DMS114 treated with DMSO at 0.1 percent for 48 hours (cell line): ENCODE results near the gene MMP13.
"Not testable (repeated sequence)": the region's sequence is repeated elsewhere in the genome, so short reads cannot be mapped to it uniquely, and the experiment has no call there.

Experiments used
- DNase-seq: peaks from one replicate; lab custom pipeline; 2025; ENCODE audit not compliant: unreplicated experiment; lab: John Stamatoyannopoulos, UW

MMP13 gene

GRCh38 chr11:102936864-102937509, 18.5 kb downstream of the MMP13 start:
- DNase-seq: no peak

GRCh38 chr11:102935514-102935913, 20.0 kb downstream of the MMP13 start:
- no peak for DNase-seq

- DNase-seq: no peak
These were observed 20.8 kb downstream of the MMP13 start for GRCh38 chr11:102934735-102935134.

GRCh38 chr11:102933627-102934026, 21.9 kb downstream of the MMP13 start:
- no peak for DNase-seq

DNA sequence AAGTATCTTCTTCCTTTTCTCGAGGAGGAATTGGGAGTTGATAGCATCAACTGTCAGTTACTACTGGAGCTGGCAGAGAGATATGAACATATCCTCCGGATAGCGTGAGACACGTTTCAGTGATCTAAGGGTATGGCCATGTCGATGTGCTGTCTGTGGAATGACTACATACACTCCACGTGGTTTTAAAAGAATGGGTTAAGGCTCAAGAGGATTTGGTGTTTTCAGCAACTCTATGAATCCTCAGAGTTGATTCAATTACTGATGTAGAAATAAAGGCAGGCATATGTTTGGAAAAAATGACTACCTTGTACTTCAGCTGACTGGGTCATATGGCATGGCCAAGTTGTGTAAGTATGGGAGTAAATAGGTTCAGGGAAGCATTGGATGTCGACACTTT, 22.9 kb downstream of the MMP13 start:
- DNase-seq: no peak

- no peak for DNase-seq
These were observed 25.1 kb downstream of the MMP13 start for GRCh38 chr11:102930451-102930850.

- DNase-seq: no peak
These were observed 25.6 kb downstream of the MMP13 start for GRCh38 chr11:102929972-102930371.

GRCh38 chr11:102929166-102929565, 26.4 kb downstream of the MMP13 start:
- no peak for DNase-seq

- DNase-seq: no peak
These were observed 27.3 kb downstream of the MMP13 start for GRCh38 chr11:102928247-102928646.

DNA sequence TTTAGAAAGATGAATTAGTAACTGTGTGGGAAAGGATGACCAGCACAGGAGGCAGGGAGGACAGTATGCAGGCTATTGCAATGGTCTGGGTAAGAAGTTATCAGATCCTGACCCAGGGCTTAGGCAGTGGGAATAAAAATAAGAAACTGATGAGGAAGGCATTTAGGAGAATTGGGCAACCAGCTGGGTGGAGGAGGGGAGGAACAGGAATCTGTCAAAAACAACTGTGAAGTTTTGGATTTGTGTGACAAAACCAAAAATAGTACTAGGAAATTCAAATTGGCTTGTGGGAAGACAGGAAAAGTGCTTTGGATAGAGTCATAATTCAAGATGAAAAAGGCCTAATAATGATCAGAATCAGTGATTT, 27.9 kb downstream of the MMP13 start:
- no peak for DNase-seq

GRCh38 chr11:102926961-102927623, 28.4 kb downstream of the MMP13 start:
- DNase-seq: no peak

DNA sequence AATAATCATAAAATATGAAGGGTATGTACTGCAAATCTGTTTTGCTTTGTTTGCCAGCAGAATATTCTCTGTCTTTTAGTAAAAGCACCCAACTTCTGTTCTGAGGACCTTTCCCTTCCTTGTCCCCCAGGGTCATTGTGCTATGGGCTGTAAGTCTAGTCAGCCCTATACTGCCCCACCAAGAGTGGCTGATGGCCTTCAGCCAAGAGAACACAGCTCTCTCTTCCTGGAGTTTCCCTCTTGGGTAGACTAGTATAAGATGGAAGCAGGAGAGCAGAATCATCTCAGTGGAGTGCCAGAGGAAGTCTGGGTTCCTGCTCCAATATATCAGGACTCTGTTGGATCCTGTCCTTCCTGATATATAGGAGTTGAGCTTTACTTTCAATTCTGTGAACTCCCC, 29.0 kb downstream of the MMP13 start:
- no peak for DNase-seq

GRCh38 chr11:102925988-102926387, 29.5 kb downstream of the MMP13 start:
- DNase-seq: no peak

DNA sequence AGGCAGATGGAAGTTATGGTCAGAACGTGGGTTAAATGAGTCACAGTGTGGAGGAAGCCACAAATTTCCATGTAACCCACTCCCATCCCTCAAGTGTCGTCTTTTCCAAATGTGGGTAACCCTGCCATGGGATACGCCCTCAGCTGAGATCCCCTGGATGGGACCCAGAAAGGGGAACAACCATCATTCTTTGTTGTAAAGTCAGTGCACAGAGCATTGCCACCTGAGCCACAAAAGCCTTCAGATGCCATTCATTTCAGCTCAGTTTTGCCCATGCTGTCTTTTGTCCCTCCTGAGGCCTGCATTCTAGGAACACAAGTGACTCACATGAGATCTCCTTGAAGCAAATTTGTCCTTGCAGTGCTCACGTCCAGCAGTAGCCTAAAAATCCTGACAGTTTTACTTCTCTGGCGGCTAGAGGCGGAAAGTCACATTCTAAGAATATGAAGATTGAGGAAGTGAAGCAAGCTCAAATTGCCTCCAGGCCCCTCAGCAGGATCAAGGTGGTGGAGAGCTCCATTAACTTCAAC, 30.6 kb downstream of the MMP13 start:
- no peak for DNase-seq

DNA sequence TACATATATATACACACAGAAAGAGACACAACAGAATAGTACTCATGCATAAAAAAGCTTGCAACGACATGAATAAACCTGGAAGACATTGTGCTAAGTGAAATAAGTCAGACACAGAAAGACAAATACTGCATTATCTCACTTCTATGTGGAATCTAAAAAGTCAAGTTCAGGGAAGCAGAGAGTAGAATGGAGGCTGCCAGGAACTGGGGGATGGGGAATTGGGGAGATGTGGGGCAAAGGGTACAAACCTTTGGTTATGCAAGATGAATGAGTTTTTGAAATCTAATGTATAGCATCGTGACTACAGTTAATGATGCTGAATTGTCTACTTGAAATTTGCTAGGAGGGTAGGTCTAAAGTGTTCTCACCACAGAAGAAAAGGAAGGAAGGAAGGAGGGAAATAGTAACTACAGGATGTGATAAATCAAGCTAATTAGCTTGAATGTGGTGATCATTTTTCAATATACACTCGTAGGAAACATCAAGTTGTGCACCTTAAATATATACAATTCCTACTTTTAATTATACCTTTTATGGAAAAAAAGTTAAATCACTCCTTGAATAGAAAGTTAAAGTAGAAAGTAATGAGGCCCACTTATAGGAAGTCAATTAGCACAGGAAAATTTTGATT, 33.8 kb downstream of the MMP13 start:
- no peak for DNase-seq

- no peak for DNase-seq
These were observed 35.3 kb downstream of the MMP13 start for GRCh38 chr11:102920118-102920684.

DNA sequence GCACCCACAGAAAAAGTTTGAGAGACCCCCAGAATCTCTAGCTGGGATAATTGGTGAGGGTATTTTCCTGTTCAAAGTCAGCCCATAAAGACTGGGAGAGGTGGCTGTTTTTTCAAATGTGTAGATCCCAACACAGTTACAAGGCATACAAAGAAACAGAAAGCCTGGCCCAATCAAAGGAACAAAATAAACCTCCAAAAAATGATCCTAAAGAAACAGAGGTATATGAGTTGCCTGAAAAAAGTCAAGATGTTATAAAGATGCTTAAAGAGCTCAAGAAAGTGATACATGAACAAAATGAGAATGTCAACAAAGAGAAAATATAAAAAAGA, 40.5 kb downstream of the MMP13 start:
- no peak for DNase-seq

- DNase-seq: peak; percentile 32
These were observed 41.1 kb downstream of the MMP13 start for GRCh38 chr11:102914238-102915043.

DNA sequence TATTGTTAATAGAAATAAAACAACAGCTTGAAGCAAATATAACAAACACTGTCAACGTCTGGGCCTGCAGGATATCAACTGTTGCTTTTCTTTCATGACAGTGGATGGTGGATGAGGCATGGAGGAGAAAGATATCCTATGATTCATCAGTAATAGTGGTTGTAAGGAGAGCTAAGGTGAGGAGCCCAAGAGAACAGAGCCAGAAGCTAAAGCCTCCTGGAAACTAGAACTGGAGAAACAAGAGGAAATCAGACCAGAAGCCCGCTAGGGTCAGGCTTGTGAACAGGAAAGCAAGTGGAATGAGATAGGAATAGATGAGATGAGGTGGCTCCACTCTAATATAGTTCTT, 43.1 kb downstream of the MMP13 start:
- DNase-seq: no peak

DNA sequence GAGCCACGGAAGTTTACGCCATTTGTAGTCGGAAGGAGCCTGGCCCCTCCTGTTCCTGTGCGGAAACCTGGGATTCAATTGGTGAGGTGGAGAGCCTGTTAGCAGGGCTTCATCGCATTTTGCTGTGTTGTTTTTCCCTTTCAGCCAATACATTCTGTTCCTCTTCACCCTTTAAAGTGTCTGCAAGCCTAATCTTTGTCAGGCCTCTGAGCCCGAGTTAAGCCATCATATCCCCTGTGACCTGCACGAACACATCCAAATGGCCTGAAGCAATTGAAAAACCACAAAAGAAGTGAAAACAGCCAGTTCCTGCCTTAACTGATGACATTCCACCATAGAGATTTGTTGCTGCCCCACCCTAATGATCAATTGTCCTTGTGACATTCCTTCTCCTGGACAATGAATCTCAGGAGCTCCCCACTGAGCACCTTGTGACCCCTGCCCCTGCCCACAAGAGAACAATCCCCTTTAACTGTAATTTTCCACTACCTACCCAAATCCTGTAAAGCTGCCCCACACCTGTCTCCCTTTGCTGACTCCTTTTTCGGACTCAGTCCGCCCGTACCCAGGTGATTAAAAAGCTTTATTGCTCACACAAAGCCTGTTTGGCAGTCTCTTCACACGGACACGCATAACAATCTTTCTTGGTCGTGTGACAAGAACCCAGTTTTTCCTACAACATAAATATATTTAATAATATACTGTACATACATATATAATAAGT, 43.6 kb downstream of the MMP13 start:
- DNase-seq: no peak

- DNase-seq: not testable (repeated sequence)
These were observed 49.7 kb downstream of the MMP13 start for GRCh38 chr11:102905848-102906247.
